Stimulated activated CD4-positive, alpha-beta T cell treated with anti-CD3 and anti-CD28 coated beads, Interleukin-2, amount 100 ng/mL, for 48 hours (primary cell): ENCODE data around the gene TPP1.

Source experiments
- DNase-seq, 2 donors: peaks; one replicate each; pipeline ENCODE4 v3.0.0-alpha.2; 2020

Gene TPP1

GRCh38 chr11:6583584-6583983 is 35.6 kb downstream of the TPP1 start:
- no peak for DNase-seq

GRCh38 chr11:6579681-6580080 is 39.5 kb downstream of the TPP1 start:
- no peak for DNase-seq

- DNase-seq, result no peak
Measured at GRCh38 chr11:6578134-6578533, 41.1 kb downstream of the TPP1 start.

- no peak for DNase-seq
Measured at GRCh38 chr11:6576471-6577373, 42.5 kb downstream of the TPP1 start.

- DNase-seq, result no peak
Measured at GRCh38 chr11:6574816-6575715, 44.2 kb downstream of the TPP1 start.

GRCh38 chr11:6572215-6572614 is 47.0 kb downstream of the TPP1 start:
- DNase-seq, result no peak

GRCh38 chr11:6571434-6572008 is 47.7 kb downstream of the TPP1 start:
- no peak for DNase-seq

GRCh38 chr11:6570691-6571427 is 48.4 kb downstream of the TPP1 start:
- no peak for DNase-seq

- DNase-seq, result no peak
Measured at GRCh38 chr11:6569706-6570105, 49.5 kb downstream of the TPP1 start.

GRCh38 chr11:6568191-6568918 is 50.9 kb downstream of the TPP1 start:
- DNase-seq, result no peak

GRCh38 chr11:6567371-6567745 is 51.9 kb downstream of the TPP1 start:
- no peak for DNase-seq

- DNase-seq, result no peak
Measured at GRCh38 chr11:6566704-6567370, 52.4 kb downstream of the TPP1 start.

- DNase-seq, result no peak
Measured at GRCh38 chr11:6565988-6566703, 53.1 kb downstream of the TPP1 start.

- no peak for DNase-seq
Measured at GRCh38 chr11:6565325-6565724, 53.9 kb downstream of the TPP1 start.

- DNase-seq, result no peak
Measured at GRCh38 chr11:6563667-6564066, 55.6 kb downstream of the TPP1 start.

- DNase-seq, result no peak
Measured at GRCh38 chr11:6563121-6563619, 56.1 kb downstream of the TPP1 start.
